GM21515 (cell line): ENCODE data around the gene TNN.
"Not testable (repeated sequence)": the region's sequence is repeated elsewhere in the genome, so short reads cannot be mapped to it uniquely, and the experiment has no call there.

ENCODE experiments used
- ATAC-seq: cut with Tn5 transposase; IDR thresholded peaks from one replicate; pipeline ENCODE4 v1.9.1; 2021; ENCODE audit not compliant: unreplicated experiment

TNN gene

DNA sequence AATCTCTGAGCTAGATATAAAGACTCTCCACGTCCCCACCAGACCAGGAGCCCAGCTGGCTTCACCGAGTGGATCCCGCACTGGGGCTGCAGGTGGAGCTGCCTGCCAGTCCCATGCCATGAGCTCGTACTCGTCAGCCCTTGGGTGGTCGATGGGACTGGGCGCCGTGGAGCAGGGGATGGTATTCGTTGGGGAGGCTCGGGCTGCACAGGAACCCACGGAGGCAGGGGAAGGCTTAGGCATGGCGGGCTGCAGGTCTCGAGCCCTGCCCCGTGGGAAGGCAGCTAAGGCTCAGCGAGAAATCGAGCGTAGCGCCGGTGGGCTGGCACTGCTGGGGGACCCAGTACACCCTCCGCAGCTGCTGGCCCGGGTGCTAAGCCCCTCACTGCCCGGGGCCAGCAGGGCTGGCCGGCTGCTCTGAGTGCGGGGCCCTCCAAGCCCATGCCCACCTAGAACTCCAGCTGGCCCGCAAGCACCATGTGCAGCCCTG is 40.7 kb downstream of the TNN start:
- ATAC-seq: not testable (repeated sequence)

DNA sequence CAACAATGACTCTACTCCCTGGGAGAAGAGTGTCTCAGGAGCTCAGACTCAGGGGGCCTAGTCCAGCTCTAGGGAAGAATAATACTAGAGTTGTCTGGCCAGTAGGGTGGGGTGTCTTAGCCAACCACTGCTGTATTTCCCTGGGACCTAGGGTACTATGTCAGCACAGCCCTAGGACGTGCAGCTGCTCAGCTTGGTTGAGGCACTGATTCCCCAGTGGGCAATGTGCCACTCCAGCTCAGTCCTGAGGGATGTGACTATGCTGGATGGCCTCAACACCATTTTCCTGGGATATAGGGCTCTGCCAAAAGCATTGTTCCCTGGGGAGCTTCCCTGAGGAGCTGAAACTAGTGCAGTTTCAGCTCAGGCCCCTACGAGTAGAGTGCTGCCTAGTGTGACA is 47.4 kb downstream of the TNN start:
- ATAC-seq: no peak

DNA sequence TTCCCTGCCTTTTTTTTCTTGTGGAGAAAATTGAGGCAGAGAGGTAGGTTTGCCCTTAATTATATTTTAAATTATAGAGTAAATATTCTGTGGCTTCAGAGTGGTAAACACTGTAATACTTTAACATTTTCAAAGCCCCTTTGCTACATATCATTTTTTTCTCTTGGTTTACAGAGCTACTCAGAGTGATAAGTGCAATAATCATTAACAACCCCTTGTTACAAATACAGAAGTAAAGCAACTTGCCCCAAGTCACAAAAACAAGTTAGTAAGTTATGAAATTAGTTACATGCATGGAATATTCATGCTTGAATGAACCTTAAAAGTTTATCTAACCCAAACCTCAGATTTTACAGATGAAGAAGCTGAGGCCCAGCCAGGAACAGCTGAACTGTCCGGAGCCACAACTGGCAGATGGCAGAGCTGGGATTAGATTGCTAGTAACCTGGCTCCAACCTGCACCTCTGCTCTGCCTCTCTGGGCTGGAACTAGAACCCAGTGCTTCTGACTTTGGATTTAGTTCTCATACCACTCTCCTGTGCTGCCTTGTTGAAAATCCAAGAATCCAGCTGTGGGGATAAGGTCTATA is 48.7 kb downstream of the TNN start:
- no peak for ATAC-seq

DNA sequence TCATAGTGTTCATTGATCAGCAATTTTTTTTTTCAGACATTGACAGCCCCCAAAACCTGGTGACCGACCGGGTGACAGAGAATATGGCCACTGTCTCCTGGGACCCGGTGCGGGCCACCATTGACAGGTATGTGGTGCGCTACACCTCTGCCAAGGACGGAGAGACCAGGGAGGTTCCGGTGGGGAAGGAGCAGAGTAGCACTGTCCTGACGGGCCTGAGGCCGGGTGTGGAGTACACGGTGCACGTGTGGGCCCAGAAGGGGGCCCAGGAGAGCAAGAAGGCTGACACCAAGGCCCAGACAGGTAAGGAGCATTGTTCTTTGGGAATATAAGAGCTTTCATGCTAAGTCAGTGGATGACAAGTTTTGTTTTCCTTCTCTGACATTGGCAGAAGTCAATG is 49.3 kb downstream of the TNN start:
- no peak for ATAC-seq

DNA sequence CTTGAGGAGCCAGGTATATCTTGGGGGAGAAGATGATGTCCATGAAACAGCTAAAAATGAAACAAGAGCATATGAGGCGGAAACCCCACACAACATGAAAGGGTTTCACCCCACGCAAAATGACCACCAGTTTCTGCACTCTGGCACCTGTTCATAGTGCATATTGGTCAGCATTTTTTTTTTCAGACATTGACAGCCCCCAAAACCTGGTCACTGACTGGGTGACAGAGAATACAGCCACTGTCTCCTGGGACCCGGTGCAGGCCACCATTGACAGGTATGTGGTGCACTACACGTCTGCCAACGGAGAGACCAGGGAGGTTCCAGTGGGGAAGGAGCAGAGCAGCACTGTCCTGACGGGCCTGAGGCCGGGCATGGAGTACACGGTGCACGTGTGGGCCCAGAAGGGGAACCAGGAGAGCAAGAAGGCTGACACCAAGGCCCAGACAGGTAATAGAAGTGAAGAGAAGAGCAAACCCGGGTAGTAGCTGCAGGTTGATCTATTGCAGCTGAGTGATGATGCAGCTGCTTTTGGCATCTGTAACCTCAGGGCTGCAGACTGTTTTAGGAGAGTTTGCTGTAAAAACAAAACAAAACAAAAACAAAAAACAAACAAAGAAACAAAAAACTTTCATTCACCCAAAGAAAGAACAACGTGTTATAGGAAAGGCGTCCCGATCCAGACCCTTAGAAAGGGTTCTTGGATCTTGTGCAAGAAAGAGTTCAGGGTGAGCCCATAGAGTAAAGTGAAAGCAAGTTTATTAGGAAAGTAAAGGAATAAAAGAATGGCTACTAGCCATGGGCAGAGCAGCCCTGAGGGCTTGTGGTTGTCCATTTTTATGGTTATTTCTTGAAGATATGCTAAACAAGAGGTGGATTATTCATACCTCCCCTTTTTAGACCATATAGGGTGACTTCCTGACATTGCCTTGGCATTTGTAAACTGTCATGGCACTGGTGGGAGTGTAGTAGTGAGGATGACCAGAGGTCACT is 51.0 kb downstream of the TNN start:
- ATAC-seq: no peak

DNA sequence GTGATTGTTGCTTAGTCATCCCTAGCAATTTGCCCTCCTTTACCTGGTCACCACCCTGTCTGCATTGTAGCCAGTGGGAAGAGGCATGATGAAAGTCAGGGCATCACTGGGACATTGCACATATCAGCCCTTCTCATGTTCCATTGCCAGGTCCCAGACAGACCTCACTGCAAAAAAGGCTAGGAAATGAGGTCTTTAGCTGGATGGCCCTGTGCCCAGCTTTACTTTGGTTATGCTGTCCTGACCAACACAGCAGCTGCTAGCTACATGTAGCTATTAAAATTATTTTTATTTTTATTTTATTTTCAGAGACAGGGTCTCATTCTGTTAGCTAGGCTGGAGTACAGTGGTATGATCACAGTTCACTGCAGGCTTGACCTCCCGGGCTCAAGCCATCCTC is 52.9 kb downstream of the TNN start:
- no peak for ATAC-seq

DNA sequence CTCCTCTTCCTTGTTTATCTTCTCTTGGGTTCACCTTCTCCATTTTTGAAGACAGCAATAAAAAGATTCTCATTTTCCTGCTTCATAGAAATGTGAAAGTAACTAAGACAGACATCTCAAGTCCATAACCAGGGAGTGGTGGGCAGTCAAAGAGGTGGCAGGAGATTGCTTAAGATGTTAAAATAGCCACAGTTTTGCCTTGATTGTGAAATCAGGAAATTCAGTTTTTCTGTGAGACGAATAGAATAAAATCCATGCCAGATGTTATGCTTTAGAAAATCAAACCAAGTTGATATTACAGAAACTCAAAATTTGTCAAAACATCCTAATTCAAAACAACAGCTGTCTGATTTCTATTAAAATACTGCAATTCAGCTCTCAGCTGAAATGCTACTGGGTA is 57.2 kb downstream of the TNN start:
- ATAC-seq: no peak

DNA sequence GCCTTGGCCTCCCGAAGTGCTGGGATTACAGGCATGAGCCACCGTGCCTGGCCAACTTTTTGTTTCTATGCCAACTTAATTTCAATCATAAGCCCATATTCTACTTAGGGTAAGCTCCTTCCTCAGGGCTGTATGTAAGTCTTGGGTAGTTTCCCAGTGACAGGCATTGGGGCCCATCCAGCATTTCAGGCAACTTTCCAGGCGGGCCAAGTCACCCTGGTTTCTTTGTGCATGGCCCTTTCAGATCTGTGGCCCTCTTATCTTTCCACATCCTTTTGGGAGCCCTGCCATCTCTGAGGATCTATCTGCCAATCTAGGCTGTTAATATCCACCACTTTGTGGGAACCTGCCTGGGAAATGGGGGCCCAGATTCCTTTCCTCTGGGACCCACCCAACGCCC is 58.7 kb downstream of the TNN start:
- no peak for ATAC-seq

DNA sequence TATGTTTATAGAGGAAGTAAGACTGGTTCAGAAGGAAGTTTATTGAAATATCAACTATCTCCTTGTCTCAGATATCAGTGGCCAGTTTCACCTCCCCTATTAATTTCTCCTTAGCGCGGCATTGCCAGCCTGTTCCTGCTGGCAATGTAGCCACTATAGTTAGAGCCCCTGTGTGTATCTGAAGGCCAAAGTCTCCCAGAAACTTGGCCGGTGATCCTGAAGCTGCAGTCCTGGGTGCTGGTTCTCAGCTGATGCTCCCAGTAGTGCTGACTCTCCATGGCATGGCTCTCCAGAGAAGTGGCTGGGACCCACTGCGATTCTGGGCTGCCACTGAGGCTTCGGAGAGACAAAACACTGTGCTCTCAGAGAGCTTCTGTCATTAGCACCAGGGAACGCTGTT is 59.9 kb downstream of the TNN start:
- no peak for ATAC-seq

DNA sequence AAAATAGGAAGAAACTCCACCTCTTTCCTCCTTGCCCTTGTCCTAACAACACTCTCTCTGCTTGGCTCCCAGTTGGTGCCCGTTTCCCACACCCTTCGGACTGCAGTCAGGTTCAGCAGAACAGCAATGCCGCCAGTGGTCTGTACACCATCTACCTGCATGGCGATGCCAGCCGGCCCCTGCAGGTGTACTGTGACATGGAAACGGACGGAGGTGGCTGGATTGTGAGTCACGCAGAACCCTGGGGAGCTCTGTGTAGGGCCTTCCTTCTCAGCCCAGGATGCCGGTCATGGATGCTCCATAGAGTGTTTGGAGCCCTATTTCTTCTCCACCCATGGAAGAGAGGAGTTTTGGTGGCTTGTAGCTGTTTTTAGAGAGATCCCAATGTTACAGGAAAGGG is 60.9 kb downstream of the TNN start:
- ATAC-seq: no peak

DNA sequence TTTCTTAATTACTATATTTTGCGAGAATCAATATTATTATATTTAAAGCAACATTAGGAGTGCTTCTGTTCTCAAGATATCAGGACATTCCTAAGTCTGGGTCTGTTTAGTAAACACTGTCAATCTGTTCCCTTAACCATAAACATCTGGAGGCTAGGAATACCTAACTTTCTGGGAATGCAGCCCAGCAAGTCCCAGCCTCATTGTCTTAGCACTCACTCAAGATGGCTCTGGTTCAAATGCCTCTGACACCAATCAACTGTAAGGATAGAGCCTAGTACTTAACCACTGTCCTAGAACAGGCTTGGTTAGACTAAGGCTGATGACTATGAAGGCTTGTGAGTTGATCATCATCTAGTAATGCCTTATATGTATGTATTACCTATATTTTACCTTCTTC is 61.5 kb downstream of the TNN start:
- ATAC-seq: no peak

DNA sequence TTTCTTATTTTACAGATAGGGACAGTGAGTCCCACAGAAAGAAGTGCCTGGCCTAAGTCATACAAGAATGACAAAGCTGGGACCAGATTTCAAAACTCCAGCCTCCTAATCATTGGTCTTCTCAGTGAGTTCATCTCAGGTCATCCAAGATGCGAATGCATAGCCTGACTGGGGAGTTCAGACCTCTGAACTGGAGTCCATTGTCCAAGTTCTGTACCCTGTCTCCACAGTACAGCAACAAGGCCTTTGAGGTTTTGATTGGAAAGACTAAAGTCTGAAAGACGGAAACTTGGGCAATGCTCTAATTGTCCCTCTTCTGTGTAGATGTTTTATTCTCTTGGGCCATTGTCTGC is 62.0 kb downstream of the TNN start:
- ATAC-seq: no peak

DNA sequence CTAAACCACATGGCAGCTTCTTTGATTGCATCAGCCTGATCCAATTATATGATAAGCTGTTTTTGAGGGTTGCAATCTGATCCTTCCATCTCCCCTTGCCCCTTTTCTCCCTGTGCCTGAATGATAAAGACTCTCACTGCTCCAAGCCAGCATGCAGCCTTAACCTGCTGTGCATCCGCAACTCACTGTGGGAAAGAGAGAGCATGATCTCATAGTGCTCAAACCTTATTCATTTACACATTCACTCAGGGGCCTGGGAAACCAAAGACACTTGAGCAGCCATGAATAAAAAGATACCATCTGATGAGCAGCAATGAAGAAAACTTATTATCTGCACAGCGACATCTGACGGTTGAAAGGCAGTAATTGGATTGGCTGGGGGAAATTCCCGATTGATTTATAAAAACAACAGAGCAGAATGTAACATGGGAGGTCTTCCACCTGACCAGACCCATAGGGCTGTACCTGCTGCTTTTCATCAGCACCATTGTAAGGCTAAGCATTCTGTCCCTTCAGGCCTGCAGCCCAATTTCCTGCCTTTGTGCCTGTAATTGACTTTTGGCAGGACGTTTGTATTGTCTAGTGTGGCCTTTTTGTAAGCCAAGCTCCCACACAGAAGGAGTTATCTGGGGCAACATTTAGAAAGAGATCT is 62.5 kb downstream of the TNN start:
- no peak for ATAC-seq

DNA sequence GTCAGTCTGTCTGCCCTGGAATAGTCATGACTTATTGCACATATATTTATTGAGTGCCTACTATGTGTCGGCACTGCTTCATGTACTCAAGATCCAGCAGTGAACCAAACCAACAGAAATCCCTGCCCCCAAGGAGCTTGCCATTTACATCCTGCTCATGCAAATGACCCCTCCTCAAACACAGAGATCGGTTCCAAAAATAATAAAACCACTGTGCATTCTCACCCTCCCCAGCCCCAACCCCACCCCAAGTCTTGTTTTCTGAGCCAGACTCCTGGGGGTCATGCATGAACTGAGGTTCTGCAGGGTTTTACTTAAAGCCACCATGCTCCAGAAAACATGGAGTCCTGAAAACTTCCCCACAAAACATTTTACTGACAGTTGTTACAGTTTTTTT is 63.0 kb downstream of the TNN start:
- ATAC-seq: no peak

DNA sequence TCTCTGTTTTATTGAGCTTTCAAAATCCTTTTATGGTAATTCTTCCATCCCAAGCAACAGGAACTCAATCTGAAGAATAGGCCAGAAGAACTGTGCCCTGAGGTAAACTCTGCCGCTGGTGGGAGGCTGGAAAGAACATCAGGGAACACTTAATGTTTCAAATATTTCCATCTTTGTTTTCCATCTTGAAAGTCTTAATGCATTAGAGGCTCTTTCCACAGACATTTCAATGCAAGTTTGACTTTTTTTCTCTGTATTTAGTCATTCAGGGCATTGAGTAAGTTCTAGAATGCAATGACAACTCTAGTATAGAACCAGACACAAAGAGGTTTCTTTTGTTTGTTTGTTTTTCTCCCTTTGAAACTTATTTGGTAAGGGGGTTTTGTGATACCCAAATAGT is 63.5 kb downstream of the TNN start:
- ATAC-seq: no peak

DNA sequence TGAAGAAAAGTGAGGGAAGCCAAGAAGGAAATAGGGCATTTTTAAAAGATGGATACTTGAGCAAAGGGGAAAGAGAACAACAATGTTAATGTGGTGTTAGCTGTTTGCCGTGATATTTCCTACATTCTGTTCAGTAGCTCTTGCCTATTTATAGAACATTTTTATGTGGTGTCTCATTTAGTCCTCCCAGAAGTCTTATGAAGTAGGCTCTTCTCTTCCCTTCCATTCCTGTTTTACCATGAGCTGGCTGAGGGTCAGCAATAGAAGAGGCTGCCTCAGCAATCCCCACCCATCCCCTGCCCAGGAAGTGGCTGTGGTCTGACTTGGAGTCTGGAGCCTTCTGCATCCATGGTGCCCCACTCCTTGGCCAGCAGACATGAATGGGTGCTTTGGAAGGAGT is 64.8 kb downstream of the TNN start:
- no peak for ATAC-seq

DNA sequence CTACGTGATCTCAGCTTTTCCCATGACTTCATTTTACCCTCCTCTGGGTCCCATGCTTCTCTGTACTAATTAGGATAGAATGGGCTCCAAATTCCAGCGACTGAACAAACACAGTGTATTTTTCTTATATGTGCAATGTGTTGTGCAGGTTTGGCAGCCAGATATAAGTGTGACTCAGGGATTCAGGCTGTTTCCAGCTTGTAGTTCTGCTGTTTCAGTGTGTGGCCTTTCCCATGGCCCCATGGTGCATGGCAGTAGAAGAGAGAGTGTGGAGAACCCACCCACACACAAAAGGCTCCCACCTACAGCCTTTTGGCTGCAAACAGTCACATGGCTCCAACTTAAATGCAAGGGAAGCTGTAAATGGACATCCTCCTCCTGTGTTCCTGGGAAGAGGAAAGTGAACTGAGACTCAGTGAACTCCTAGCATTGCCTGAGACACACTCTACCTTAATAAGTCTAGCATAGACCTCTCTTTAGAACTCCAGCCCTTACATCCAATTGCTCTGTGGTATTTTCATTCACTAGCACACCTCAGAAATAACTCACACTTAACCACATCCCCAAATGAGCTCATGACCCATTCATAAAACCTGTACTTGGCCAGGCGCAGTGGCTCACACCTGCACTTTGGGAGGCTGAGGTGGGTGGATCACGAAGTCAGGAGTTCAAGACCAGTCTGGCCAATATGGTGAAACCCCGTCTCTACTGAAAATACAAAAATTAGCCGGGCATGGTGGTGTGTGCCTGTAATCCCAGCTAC is 66.2 kb downstream of the TNN start:
- peak; percentile 45 for ATAC-seq

DNA sequence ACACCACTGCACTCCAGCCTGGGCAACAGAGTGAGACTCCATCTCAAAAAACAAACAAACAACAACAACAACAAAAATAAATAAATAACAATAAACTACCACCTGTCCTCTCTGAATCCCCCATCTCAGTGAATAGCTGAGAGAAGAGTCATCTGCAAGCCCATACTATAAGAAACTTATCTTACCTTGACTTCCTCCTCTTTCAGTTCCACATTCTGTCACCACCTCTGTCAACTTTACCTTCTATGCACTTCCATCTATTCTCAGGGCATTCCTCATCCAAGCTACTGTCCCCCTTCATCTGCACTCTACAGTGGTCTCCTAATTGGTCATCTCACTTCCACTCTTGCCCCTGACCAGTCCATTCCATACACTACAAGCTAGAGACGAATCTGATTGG is 66.9 kb downstream of the TNN start:
- peak; percentile 45 for ATAC-seq

DNA sequence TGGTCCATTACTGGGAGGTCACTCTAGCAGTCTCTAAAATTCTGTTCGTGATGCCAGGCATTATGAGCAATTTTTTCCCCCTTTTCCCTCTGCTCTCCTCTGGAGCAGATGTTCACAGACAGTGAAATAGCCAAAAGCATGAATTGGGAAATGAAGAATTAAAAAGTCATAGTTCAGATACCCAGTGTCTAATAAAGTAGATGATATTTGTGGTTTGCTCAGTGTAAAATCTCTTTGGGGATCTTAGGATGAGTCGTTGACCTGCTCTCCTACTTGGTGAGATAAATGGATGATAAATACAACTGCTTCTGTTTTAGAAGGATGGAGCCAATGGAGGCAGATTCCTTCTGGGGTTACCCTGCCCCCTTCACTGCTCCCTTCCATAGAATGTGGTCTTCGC is 68.6 kb downstream of the TNN start:
- no peak for ATAC-seq

DNA sequence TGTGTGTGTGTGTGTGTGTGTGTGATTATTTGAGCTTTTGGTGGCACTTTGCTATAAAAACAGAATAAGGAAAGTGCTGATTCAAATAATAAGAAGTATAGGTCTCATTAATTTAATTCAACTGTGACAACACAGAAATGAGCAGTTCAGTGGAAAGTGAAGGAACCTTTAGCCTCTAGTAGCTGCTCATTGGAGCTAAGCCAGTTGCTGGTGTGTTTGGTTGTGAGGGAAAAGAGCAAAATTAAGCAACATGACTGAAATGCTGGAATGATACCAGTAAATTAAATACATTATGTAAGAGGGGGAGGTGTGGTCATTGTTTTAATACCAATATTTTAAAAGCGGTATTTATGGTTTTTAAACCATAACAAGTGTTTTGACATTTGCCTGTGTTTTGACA is 69.7 kb downstream of the TNN start:
- ATAC-seq: no peak

DNA sequence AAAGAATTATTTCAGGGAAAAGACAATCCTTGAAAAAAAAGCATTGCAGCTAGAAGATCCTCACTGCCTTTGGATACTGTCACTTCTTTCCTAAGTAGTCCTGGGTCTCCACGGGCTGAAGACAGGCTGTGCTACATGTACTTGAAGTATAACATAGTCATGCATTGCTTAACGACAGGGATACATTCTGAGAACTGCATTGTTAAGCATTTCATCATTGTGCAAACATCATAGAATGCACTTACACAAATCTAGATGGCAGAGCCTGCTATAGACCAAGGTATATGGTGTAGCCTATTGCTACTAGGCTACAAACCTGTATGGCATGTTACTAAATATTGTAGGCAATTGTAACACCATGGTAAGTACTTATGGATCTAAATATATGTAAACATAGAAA is 70.9 kb downstream of the TNN start:
- ATAC-seq: no peak
